Activated CD4-positive, alpha-beta memory T cell treated with anti-CD3 and anti-CD28 coated beads, Interleukin-2, amount 10 ng/mL, durations not matched to agents 7 days and 5 days (primary cell): ENCODE measurements around the gene HNRNPM. TPM values are rescaled to one million over a fixed set of nuclear protein-coding genes. Genes with fewer than 3 reads are reported as not detected.
"Not testable (repeated sequence)": the region's sequence is repeated elsewhere in the genome, so short reads cannot be mapped to it uniquely, and the experiment has no call there.

Experiments
- CTCF ChIA-PET: fragments of 350-600 bp; sonication (Branson Sonifier 250); formaldehyde crosslinking; loops from one replicate; lab custom pipeline; 2021; ENCODE audit warnings: antibody characterized with exemption, inconsistent platforms; lab: Charles Lee
- POLR2A ChIA-PET: fragments of 350-600 bp; sonication (Branson Sonifier 250); formaldehyde crosslinking; loops from one replicate; lab custom pipeline; 2021; ENCODE audit warnings: antibody characterized with exemption; lab: Charles Lee
- DNase-seq: peaks from one replicate; pipeline ENCODE4 v3.0.0-alpha.2; 2020
- H3K27ac Mint-ChIP-seq: one replicate; pipeline ENCODE4 v1.8.0; 2021; ENCODE audit warnings: mild to moderate bottlenecking, mixed read lengths
- H3K27me3 Mint-ChIP-seq: one replicate; pipeline ENCODE4 v1.8.0; 2021; ENCODE audit warnings: mixed read lengths
- H3K36me3 Mint-ChIP-seq: one replicate; pipeline ENCODE4 v1.8.0; 2021; ENCODE audit warnings: low read depth, mixed read lengths
- H3K4me1 Mint-ChIP-seq: one replicate; pipeline ENCODE4 v1.8.0; 2021; ENCODE audit warnings: mixed read lengths
- H3K4me3 Mint-ChIP-seq: one replicate; pipeline ENCODE4 v1.8.0; 2021; ENCODE audit warnings: mild to moderate bottlenecking, mixed read lengths
- H3K9me3 Mint-ChIP-seq: one replicate; pipeline ENCODE4 v1.8.0; 2021; ENCODE audit warnings: mixed read lengths
- total RNA-seq, 2 experiments: library from RNA; stranded (reverse); gene quantifications; one replicate each; pipeline ENCODE4 v1.2.3, GENCODE V29; 2021

HNRNPM gene
- total RNA-seq, 2 experiments from 2014 or later = 205 to 211 TPM

DNA sequence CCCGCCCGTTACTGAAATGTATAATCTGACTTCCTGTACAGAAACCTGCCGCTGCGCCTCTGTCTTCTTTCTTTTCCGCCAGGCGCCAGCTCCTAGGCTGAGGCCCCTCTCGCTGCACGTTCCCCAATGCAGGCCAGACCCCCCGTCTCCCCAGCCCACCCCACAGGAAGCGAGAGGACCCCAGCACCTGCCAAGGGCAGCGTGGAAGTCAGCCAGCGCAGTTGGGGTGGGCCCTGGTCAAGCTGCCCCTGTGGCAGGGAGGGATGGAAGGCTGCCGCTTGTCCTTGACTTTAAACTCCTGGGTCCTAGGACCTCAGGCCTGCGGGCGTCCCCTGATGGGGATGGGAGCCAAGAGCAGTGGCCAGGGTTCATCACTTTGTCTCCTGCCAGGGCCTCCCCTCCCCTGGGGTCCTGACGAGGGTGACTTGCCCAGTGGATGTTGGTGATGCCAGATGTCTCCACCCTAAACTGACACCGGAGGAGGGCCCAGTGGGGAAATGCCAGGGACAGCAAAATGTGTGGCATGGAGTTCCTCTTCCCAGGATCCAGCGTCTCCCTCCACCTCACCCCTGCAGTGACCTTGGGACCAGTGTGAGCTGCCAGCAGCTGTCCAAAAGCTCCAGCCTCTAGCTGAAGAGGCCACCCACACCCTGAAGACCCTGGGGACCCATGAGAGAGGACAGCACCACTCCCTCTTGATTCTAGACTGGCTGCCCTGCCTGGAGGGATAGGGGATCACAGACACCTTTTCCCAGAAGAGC, 40.2 kb upstream of the HNRNPM start:
- H3K9me3 Mint-ChIP-seq = no peaks in the 10 kb centered on the region
- H3K4me1 Mint-ChIP-seq = no peaks in the 10 kb centered on the region
- POLR2A ChIA-PET = no interaction called here
- H3K4me3 Mint-ChIP-seq = no peak overlapping the region
- H3K27ac Mint-ChIP-seq = no peak overlapping the region
- CTCF ChIA-PET = no interaction called here
- no peaks in the 10 kb centered on the region for H3K27me3 Mint-ChIP-seq
- peaks cover 15% of the 10 kb centered on the region for H3K36me3 Mint-ChIP-seq
- no peak for DNase-seq

GRCh38 chr19:8410718-8411117, 34.1 kb upstream of the HNRNPM start:
- H3K27ac Mint-ChIP-seq, H3K4me3 Mint-ChIP-seq, H3K4me1 Mint-ChIP-seq, H3K9me3 Mint-ChIP-seq, H3K36me3 Mint-ChIP-seq, DNase-seq, POLR2A ChIA-PET, H3K27me3 Mint-ChIP-seq: not testable (repeated sequence)
- CTCF ChIA-PET = interaction anchor here (1.3 to 1.9 kb wide), 2 partner anchors 167 to 172 kb away, joined by 4 to 7 read pairs; partner anchors contain the start of gene MYO1F

DNA sequence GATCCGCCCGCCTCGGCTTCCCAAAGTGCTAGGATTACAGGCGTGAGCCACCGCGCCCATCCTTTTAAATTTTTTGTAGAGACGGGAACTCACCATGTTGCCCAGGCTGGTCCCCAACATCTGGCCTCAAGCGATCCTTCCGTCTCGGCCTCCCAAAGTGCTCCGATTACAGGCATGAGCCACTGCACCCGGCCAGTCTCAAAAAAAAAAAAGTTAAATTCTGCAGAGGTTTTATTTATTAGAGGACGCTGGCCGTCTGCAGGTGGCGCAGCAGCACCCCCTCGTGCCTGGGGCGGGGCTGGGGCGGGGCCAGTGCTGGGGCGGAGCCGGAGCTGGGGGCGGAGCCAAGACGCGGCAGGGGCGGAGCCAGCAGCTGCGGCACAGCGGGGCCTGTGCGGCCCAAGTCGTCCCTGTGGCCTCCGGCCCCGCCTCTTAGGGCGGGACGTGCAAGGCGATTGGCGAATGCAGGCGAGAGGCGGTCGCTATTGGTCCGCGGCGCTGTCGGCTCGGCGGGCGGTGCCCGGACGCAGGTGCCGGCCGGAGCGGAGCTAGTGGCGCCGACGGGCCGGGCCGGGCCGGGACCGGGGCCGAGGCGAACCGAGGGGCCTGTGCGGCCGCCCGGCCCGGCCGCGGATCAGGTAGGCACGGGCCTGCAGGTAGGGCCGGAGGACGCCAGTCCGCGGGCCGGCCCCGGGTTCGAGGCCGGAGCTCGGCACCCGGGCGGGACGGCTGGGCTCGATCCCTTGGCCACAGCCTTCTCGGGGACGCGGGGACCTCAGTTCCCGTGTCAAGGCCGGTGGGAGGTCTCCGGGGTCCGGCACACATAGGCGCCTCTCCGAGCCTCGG, 31.8 kb upstream of the HNRNPM start, which contains the start of gene MARCHF2:
MARCHF2 (plus strand) TSS at position 523 of the 846 bp plus-strand sequence. CDS start 8,536 bp downstream, outside the sequence.
- peak within 1 kb of the TSS; percentile 58 for H3K4me3 Mint-ChIP-seq
- POLR2A ChIA-PET = interaction anchor here (1.0 to 3.8 kb wide), 13 partner anchors 23 to 203 kb away, joined by 3 to 50 read pairs (median 3); partner anchors contain the start of genes CERS4, HNRNPM, RAB11B and ZNF414
- H3K27ac Mint-ChIP-seq = no peak within 1 kb of the TSS
- H3K36me3 Mint-ChIP-seq = no peaks in the 10 kb centered on the region
- peaks cover 10% of the 10 kb centered on the region for H3K4me1 Mint-ChIP-seq
- H3K9me3 Mint-ChIP-seq = no peaks in the 10 kb centered on the region
- DNase-seq = peak; percentile 98
- CTCF ChIA-PET = interaction anchor here (0.5 to 3.0 kb wide), 31 partner anchors 15 to 241 kb away, joined by 3 to 24 read pairs (median 4); partner anchors contain the start of genes CD320, HNRNPM, NDUFA7 and RAB11B
- H3K27me3 Mint-ChIP-seq = no peaks in the 10 kb centered on the region

DNA sequence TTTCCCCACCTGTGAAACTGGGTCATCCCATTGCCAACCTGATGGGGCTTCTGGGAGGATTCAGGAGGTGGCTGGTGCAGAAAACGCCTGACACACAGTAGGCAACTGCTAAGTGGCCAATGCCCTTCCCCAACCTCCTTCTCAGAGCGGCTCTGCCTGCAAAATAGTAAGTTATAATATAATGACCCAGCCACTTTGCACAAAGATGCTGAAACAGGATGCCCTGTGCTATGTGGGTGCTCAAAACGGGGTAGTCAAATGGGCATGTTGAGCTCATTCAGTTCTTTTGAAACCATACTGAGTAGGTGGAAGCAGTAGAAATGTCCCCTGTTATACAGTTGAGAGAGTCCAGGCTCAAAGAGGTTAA, 31.2 kb upstream of the HNRNPM start:
- Mint-ChIP-seq H3K9me3 (no peaks in the 10 kb centered on the region), H3K36me3 (no peaks in the 10 kb centered on the region), H3K27ac (no peak overlapping the region), H3K4me3 (peak overlapping the region; percentile 58), H3K27me3 (no peaks in the 10 kb centered on the region), H3K4me1 (peaks cover 10% of the 10 kb centered on the region)
- CTCF ChIA-PET = interaction anchor here (0.7 to 3.0 kb wide), 22 partner anchors 15 to 240 kb away, joined by 3 to 24 read pairs (median 6); partner anchors contain the start of genes HNRNPM, NDUFA7, RAB11B and ZNF414
- POLR2A ChIA-PET = interaction anchor here (1.0 to 3.8 kb wide), 14 partner anchors 10 to 204 kb away, joined by 3 to 50 read pairs (median 4); partner anchors contain the start of genes CERS4, HNRNPM, RAB11B and ZNF414
- no peak for DNase-seq

- no peak overlapping the region for H3K4me3 Mint-ChIP-seq
- POLR2A ChIA-PET = interaction anchor here (0.6 to 0.9 kb wide), 3 partner anchors 28 to 1816 kb away, joined by 3 to 4 read pairs (median 4); partner anchors contain the start of gene HNRNPM
- H3K4me1 Mint-ChIP-seq = peaks cover 6% of the 10 kb centered on the region
- CTCF ChIA-PET = no interaction called here
- H3K27me3 Mint-ChIP-seq = no peaks in the 10 kb centered on the region
- DNase-seq = no peak
- H3K9me3 Mint-ChIP-seq = no peaks in the 10 kb centered on the region
- H3K36me3 Mint-ChIP-seq = no peaks in the 10 kb centered on the region
- H3K27ac Mint-ChIP-seq = no peak overlapping the region
Measured at GRCh38 chr19:8416796-8417195, 28.0 kb upstream of the HNRNPM start.

DNA sequence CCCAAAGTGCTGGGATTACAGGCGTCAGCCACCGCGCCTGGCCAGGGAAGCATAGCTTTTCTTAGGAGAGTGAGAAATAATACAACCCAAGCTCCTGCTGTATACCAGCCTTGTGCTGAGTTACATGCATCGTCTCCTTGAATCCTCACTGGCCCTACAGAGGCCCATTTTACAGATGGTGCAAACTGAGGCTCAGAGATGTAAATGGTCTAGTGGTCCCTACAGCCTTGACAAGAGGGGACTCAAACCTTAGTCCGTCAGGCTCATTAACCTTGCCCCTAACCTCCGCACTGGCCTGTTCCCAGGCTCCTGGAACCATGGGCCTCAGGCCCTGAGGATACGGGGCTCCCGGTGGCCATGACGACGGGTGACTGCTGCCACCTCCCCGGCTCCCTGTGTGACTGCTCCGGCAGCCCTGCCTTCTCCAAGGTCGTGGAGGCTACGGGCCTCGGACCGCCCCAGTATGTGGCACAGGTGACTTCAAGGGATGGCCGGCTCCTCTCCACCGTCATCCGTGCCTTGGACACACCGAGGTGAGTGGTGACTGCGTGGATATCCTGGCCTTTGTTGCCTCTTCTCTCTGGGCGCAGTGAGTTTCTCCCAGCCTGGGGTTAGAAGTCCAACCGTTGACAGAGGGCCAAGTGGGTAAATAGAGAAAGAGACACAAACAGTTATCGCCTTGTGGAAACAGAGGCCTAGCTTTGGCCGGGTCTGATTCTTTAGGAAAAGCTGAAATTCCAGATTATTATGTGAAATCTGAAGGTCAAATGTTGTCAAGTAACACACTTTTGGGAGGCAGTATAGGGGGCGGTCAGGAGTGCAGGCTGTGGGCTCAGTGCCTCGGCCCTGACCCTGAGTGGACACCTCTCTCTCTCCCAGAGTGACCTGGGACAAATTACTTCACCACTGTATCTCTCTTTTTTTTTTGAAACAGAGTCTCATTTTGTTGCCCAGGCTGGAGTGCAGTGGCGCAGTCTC, 23.0 kb upstream of the HNRNPM start:
- H3K4me3 Mint-ChIP-seq = no peak overlapping the region
- H3K27me3 Mint-ChIP-seq = no peaks in the 10 kb centered on the region
- H3K27ac Mint-ChIP-seq = no peak overlapping the region
- no peaks in the 10 kb centered on the region for H3K9me3 Mint-ChIP-seq
- no peaks in the 10 kb centered on the region for H3K4me1 Mint-ChIP-seq
- ChIA-PET CTCF (no interaction called here), POLR2A (interaction anchor here (1.7 kb wide), 1 partner anchor 24 kb away, joined by 5 read pairs; the partner anchor contains the start of gene HNRNPM)
- peaks cover 7% of the 10 kb centered on the region for H3K36me3 Mint-ChIP-seq
- no peak for DNase-seq

- no peak overlapping the region for H3K4me3 Mint-ChIP-seq
- H3K36me3 Mint-ChIP-seq = peaks cover 7% of the 10 kb centered on the region
- DNase-seq = no peak
- H3K27ac Mint-ChIP-seq = no peak overlapping the region
- no peaks in the 10 kb centered on the region for H3K27me3 Mint-ChIP-seq
- H3K4me1 Mint-ChIP-seq = no peaks in the 10 kb centered on the region
- CTCF ChIA-PET = interaction anchor here (0.6 to 1.3 kb wide), 3 partner anchors 10 to 71 kb away, joined by 3 to 4 read pairs (median 3); no protein-coding TSS in a partner anchor
- H3K9me3 Mint-ChIP-seq = no peaks in the 10 kb centered on the region
- POLR2A ChIA-PET = interaction anchor here (1.4 kb wide), 1 partner anchor 10 kb away, joined by 4 read pairs; no protein-coding TSS in a partner anchor
Measured at GRCh38 chr19:8423817-8424223, 21.0 kb upstream of the HNRNPM start.

DNA sequence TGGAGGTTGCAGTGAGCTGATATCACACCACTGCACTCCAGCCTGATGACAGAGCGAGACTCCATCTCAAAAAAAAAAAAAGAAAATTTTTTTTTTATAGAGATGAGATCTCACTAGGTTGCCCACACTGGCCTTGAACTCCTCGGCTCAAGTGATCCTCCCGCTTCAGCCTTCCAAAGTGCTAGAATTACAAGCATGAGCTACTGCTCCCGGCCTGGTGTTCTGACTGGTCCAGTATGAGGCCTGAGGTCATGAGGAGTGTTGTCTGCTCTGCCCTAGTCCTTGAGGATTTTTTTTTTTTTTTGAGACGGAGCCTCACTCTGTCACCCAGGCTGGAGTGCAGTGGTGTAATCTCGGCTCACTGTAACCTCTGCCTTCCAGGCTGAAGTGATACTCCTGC, 19.4 kb upstream of the HNRNPM start:
- H3K9me3 Mint-ChIP-seq, H3K4me3 Mint-ChIP-seq, H3K36me3 Mint-ChIP-seq, H3K27ac Mint-ChIP-seq, DNase-seq, POLR2A ChIA-PET, H3K4me1 Mint-ChIP-seq, CTCF ChIA-PET, H3K27me3 Mint-ChIP-seq: not testable (repeated sequence)

- Mint-ChIP-seq H3K36me3 (peaks cover 7% of the 10 kb centered on the region), H3K4me3 (no peak overlapping the region), H3K27me3 (no peaks in the 10 kb centered on the region), H3K4me1 (no peaks in the 10 kb centered on the region), H3K9me3 (no peaks in the 10 kb centered on the region), H3K27ac (no peak overlapping the region)
- POLR2A ChIA-PET = no interaction called here
- DNase-seq = no peak
- CTCF ChIA-PET = no interaction called here
Measured at GRCh38 chr19:8426283-8426682, 18.5 kb upstream of the HNRNPM start.

- Mint-ChIP-seq H3K4me3 (no peak overlapping the region), H3K27ac (no peak overlapping the region), H3K27me3 (no peaks in the 10 kb centered on the region), H3K9me3 (no peaks in the 10 kb centered on the region), H3K36me3 (peaks cover 4% of the 10 kb centered on the region), H3K4me1 (no peaks in the 10 kb centered on the region)
- CTCF ChIA-PET = no interaction called here
- POLR2A ChIA-PET = interaction anchor here (0.7 kb wide), 1 partner anchor 59 kb away, joined by 3 read pairs; no protein-coding TSS in a partner anchor
- no peak for DNase-seq
Measured at GRCh38 chr19:8429044-8429443, 15.7 kb upstream of the HNRNPM start.

- H3K4me1 Mint-ChIP-seq = no peaks in the 10 kb centered on the region
- POLR2A ChIA-PET = interaction anchor here (0.7 kb wide), 1 partner anchor 60 kb away, joined by 3 read pairs; no protein-coding TSS in a partner anchor
- DNase-seq = no peak
- H3K36me3 Mint-ChIP-seq = peaks cover 4% of the 10 kb centered on the region
- no peaks in the 10 kb centered on the region for H3K27me3 Mint-ChIP-seq
- no peak overlapping the region for H3K4me3 Mint-ChIP-seq
- CTCF ChIA-PET = no interaction called here
- H3K9me3 Mint-ChIP-seq = no peaks in the 10 kb centered on the region
- no peak overlapping the region for H3K27ac Mint-ChIP-seq
Measured at GRCh38 chr19:8429826-8430225, 14.9 kb upstream of the HNRNPM start.

- ChIA-PET POLR2A (no interaction called here), CTCF (no interaction called here)
- Mint-ChIP-seq H3K36me3 (peaks cover 4% of the 10 kb centered on the region), H3K9me3 (no peaks in the 10 kb centered on the region), H3K27ac (no peak overlapping the region), H3K4me3 (no peak overlapping the region), H3K27me3 (no peaks in the 10 kb centered on the region), H3K4me1 (peaks cover 1% of the 10 kb centered on the region)
- DNase-seq = no peak
Measured at GRCh38 chr19:8430650-8431049, 14.1 kb upstream of the HNRNPM start.
